Endothelial cell of umbilical vein (primary cell): ENCODE measurements around the gene TTC9B.

Source experiments
- CTCF ChIP-seq, 2 donors: IDR thresholded peaks; 1 replicate in 1 of 2; 2 replicates in 1 of 2; pipeline ENCODE4 v1.5.1; 2011; ENCODE audit warnings: low read length in 2 of 2, mild to moderate bottlenecking in 2 of 2, moderate library complexity in 2 of 2, control low read depth in 1 of 2, inconsistent platforms in 1 of 2, low read depth in 1 of 2; ENCODE audit not compliant: insufficient read depth in 1 of 2; ENCODE audit errors: extremely low read depth in 1 of 2
- EZH2 ChIP-seq: IDR thresholded peaks from 2 replicates; pipeline ENCODE4 v1.6.1; 2012; ENCODE audit warnings: borderline replicate concordance, low read depth, mild to moderate bottlenecking, moderate library complexity, low read length, inconsistent platforms; ENCODE audit not compliant: severe bottlenecking
- FOS ChIP-seq: IDR thresholded peaks from 2 replicates; pipeline ENCODE4 v1.6.1; 2011; ENCODE audit warnings: mild to moderate bottlenecking, low read length, moderate library complexity, borderline replicate concordance; ENCODE audit not compliant: insufficient read depth
- GATA2 ChIP-seq: IDR thresholded peaks from 2 replicates; pipeline ENCODE4 v1.7.0; 2011; ENCODE audit warnings: low read depth, mild to moderate bottlenecking, moderate library complexity, mixed read lengths, low read length; ENCODE audit not compliant: insufficient read length, insufficient read depth
- JUN ChIP-seq: IDR thresholded peaks from 2 replicates; pipeline ENCODE4 v1.6.1; 2011; ENCODE audit warnings: borderline replicate concordance, low read depth; ENCODE audit not compliant: insufficient read length, insufficient read depth
- MAX ChIP-seq: IDR thresholded peaks from 2 replicates; pipeline ENCODE4 v1.6.1; 2011; ENCODE audit not compliant: insufficient read depth, insufficient read length
- MYC ChIP-seq: IDR thresholded peaks from one replicate; pipeline ENCODE4 v1.6.1; 2011; ENCODE audit warnings: mild to moderate bottlenecking, low read depth, low read length
- POLR2A ChIP-seq: IDR thresholded peaks from 2 replicates; pipeline ENCODE4 v1.6.1; 2012; ENCODE audit warnings: low read depth, mild to moderate bottlenecking, control low read depth, low read length
- POLR2AphosphoS5 ChIP-seq: IDR thresholded peaks from 2 replicates; pipeline ENCODE4 v1.6.1; 2012; ENCODE audit warnings: low read depth, mild to moderate bottlenecking, control low read depth, low read length, moderate library complexity; ENCODE audit not compliant: insufficient read depth

- TF ChIP-seq POLR2AphosphoS5 (no peak), CTCF (IDR thresholded peaks at IDR 0.05; ENCODE audit: extremely low read depth in 1 of 2, insufficient read depth in 1 of 2, low read depth in 1 of 2, low read length in 2 of 2) (no peak), POLR2A (no peak), EZH2 (no peak), MAX (no peak), GATA2 (no peak), FOS (no peak), JUN (no peak), MYC (no peak)
These were observed 10.2 kb upstream of the TTC9B start for GRCh38 chr19:40228346-40228745.
